Epithelial cell of proximal tubule (primary cell): ENCODE data around the gene EPHA6. TPM values are rescaled to one million over a fixed set of nuclear protein-coding genes. Genes with fewer than 3 reads are reported as not detected.

Experiments used
- DNase-seq: peaks from one replicate; pipeline ENCODE4 v3.0.0-alpha.2; 2011; ENCODE audit warnings: low read depth
- H3K4me3 ChIP-seq: 2 replicates; pipeline ENCODE4 v1.5.1; 2011; ENCODE audit warnings: low read depth, mild to moderate bottlenecking, low read length
- CTCF ChIP-seq: conservative IDR thresholded peaks from 2 replicates; pipeline ENCODE4 v1.5.1; 2012; ENCODE audit warnings: low read depth, mild to moderate bottlenecking, low read length
- total RNA-seq: library from RNA; depleted of rRNA; stranded (reverse); fragments of >200 nt; gene quantifications from 2 replicates; pipeline ENCODE4 v1.2.3, GENCODE V29; 2015

EPHA6 gene
- 0.46 TPM in 1 of 2 replicates, not detected in the other for total RNA-seq

- TF ChIP-seq CTCF = peak; percentile 27
- H3K4me3 ChIP-seq = peak within 1 kb of the TSS; percentile 59
- no peak for DNase-seq
These were observed at the start of gene EPHA6 for GRCh38 chr3:96813820-96814650. EPHA6 (plus strand) TSS chr3:96814594.

- H3K4me3 ChIP-seq = no peak overlapping the region
These were observed 37.6 kb upstream of the EPHA6 start for GRCh38 chr3:96776818-96777217.

GRCh38 chr3:96779810-96780209, 34.6 kb upstream of the EPHA6 start:
- TF ChIP-seq CTCF = peak; percentile 9
- DNase-seq = no peak
- no peak overlapping the region for H3K4me3 ChIP-seq

More at GRCh38 chr3:96776818-96777217, 37.6 kb upstream of the EPHA6 start:
- no peak for DNase-seq
- TF ChIP-seq CTCF = no peak

GRCh38 chr3:96796101-96796500, 18.3 kb upstream of the EPHA6 start:
- no peak for DNase-seq
- no peak for TF ChIP-seq CTCF

GRCh38 chr3:96803870-96804269, 10.5 kb upstream of the EPHA6 start:
- H3K4me3 ChIP-seq = no peak overlapping the region
- no peak for DNase-seq
- no peak for TF ChIP-seq CTCF

More at GRCh38 chr3:96796101-96796500, 18.3 kb upstream of the EPHA6 start:
- H3K4me3 ChIP-seq = no peak overlapping the region

- no peak for TF ChIP-seq CTCF
- DNase-seq = no peak
- H3K4me3 ChIP-seq = no peak overlapping the region
These were observed 8.1 kb upstream of the EPHA6 start for GRCh38 chr3:96806341-96806740.
